Muscle layer of colon (tissue), 2 donors: ENCODE data around the gene FGD1.
"Not testable (repeated sequence)": the region's sequence is repeated elsewhere in the genome, so short reads cannot be mapped to it uniquely, and the experiment has no call there.

Experiments used
- H3K27ac ChIP-seq: one replicate; pipeline ENCODE4 v1.7.0; 2013; ENCODE audit warnings: low read depth, mild to moderate bottlenecking, low read length, moderate library complexity
- H3K27me3 ChIP-seq, 2 donors: one replicate each; pipeline ENCODE4 v1.7.0; 2013; ENCODE audit warnings: low read length in 2 of 2, mild to moderate bottlenecking in 2 of 2; ENCODE audit not compliant: insufficient read depth in 2 of 2, control insufficient read depth in 1 of 2
- H3K36me3 ChIP-seq: one replicate; pipeline ENCODE4 v1.7.0; 2013; ENCODE audit warnings: mild to moderate bottlenecking, low read length; ENCODE audit not compliant: insufficient read depth
- H3K4me1 ChIP-seq: one replicate; pipeline ENCODE4 v1.7.0; 2013; ENCODE audit warnings: mild to moderate bottlenecking, low read length; ENCODE audit not compliant: insufficient read depth
- H3K4me3 ChIP-seq, 2 donors: one replicate each; pipeline ENCODE4 v1.7.0; 2013; ENCODE audit warnings: low read length in 2 of 2, low read depth in 1 of 2, mild to moderate bottlenecking in 1 of 2, moderate library complexity in 1 of 2
- H3K9ac ChIP-seq: one replicate; pipeline ENCODE4 v1.7.0; 2013; ENCODE audit warnings: low read length
- H3K9me3 ChIP-seq: one replicate; pipeline ENCODE4 v1.7.0; 2013; ENCODE audit warnings: mild to moderate bottlenecking, low read length
- donor health status: abdominal sarcoma.
- donor health status: Adenocarcinoma of cecum.

The FGD1 gene

GRCh38 chrX:54494166-54494988, 1.7 kb downstream of the FGD1 start:
- H3K4me1 ChIP-seq = peaks cover 7% of the 10 kb centered on the region
- H3K27ac ChIP-seq = peak overlapping the region; percentile 63
- peaks cover 4% of the 10 kb centered on the region for H3K9me3 ChIP-seq
- peaks cover 3 to 5% of the 10 kb centered on the region in 2 donors for H3K27me3 ChIP-seq
- no peaks in the 10 kb centered on the region for H3K36me3 ChIP-seq
- H3K9ac ChIP-seq = no peak overlapping the region
- peak overlapping the region; percentile 48 to 54 for H3K4me3 ChIP-seq

GRCh38 chrX:54492340-54492739, 3.7 kb downstream of the FGD1 start:
- Histone ChIP-seq H3K36me3 (no peaks in the 10 kb centered on the region), H3K9me3 (peaks cover 4% of the 10 kb centered on the region), H3K4me3 (no peak overlapping the region), H3K9ac (no peak overlapping the region), H3K4me1 (peaks cover 7% of the 10 kb centered on the region), H3K27me3 (peaks cover 0 to 5% of the 10 kb centered on the region in 2 donors), H3K27ac (no peak overlapping the region)

GRCh38 chrX:54489819-54490218, 6.2 kb downstream of the FGD1 start:
- not testable (repeated sequence) for H3K27me3 ChIP-seq, H3K27ac ChIP-seq, H3K36me3 ChIP-seq, H3K4me3 ChIP-seq, H3K4me1 ChIP-seq, H3K9ac ChIP-seq, H3K9me3 ChIP-seq

GRCh38 chrX:54484666-54485065, 11.4 kb downstream of the FGD1 start:
- H3K4me3 ChIP-seq = no peak overlapping the region

GRCh38 chrX:54483946-54484345, 12.1 kb downstream of the FGD1 start:
- Histone ChIP-seq H3K9me3 (no peaks in the 10 kb centered on the region), H3K27me3 (no peaks in the 10 kb centered on the region), H3K4me3 (no peak overlapping the region), H3K36me3 (no peaks in the 10 kb centered on the region), H3K27ac (peak overlapping the region; percentile 47), H3K9ac (no peak overlapping the region), H3K4me1 (peaks cover 17% of the 10 kb centered on the region)

More at GRCh38 chrX:54484666-54485065, 11.4 kb downstream of the FGD1 start:
- no peaks in the 10 kb centered on the region for H3K9me3 ChIP-seq
- no peak overlapping the region for H3K9ac ChIP-seq
- H3K4me1 ChIP-seq = peaks cover 13% of the 10 kb centered on the region
- no peaks in the 10 kb centered on the region for H3K36me3 ChIP-seq
- no peaks in the 10 kb centered on the region for H3K27me3 ChIP-seq
- H3K27ac ChIP-seq = no peak overlapping the region

- Histone ChIP-seq H3K9ac (no peak overlapping the region), H3K27me3 (no peaks in the 10 kb centered on the region), H3K4me1 (peaks cover 17% of the 10 kb centered on the region), H3K4me3 (peak overlapping the region in 1 of 2 donors; percentile 9), H3K27ac (peak overlapping the region; percentile 47), H3K36me3 (no peaks in the 10 kb centered on the region), H3K9me3 (no peaks in the 10 kb centered on the region)
These were observed 13.0 kb downstream of the FGD1 start for GRCh38 chrX:54482839-54483593.

- peaks cover 17% of the 10 kb centered on the region for H3K4me1 ChIP-seq
- H3K36me3 ChIP-seq = no peaks in the 10 kb centered on the region
- H3K27ac ChIP-seq = no peak overlapping the region
- no peak overlapping the region for H3K4me3 ChIP-seq
- no peaks in the 10 kb centered on the region for H3K27me3 ChIP-seq
- H3K9me3 ChIP-seq = no peaks in the 10 kb centered on the region
- no peak overlapping the region for H3K9ac ChIP-seq
These were observed 16.6 kb downstream of the FGD1 start for GRCh38 chrX:54479136-54480111.

GRCh38 chrX:54473993-54474859, 21.8 kb downstream of the FGD1 start:
- Histone ChIP-seq H3K27me3 (peaks cover 0 to 5% of the 10 kb centered on the region in 2 donors), H3K36me3 (peaks cover 6% of the 10 kb centered on the region), H3K9ac (no peak overlapping the region), H3K27ac (no peak overlapping the region), H3K4me1 (peaks cover 3% of the 10 kb centered on the region), H3K9me3 (no peaks in the 10 kb centered on the region), H3K4me3 (no peak overlapping the region)

- H3K36me3 ChIP-seq = peaks cover 16% of the 10 kb centered on the region
- H3K9me3 ChIP-seq = no peaks in the 10 kb centered on the region
- peaks cover 0 to 9% of the 10 kb centered on the region in 2 donors for H3K27me3 ChIP-seq
- H3K4me1 ChIP-seq = no peaks in the 10 kb centered on the region
- H3K9ac ChIP-seq = no peak overlapping the region
- no peak overlapping the region for H3K27ac ChIP-seq
- H3K4me3 ChIP-seq = no peak overlapping the region
These were observed 25.8 kb downstream of the FGD1 start for GRCh38 chrX:54470054-54470760.

GRCh38 chrX:54452920-54453319, 43.1 kb downstream of the FGD1 start:
- Histone ChIP-seq H3K9me3 (no peaks in the 10 kb centered on the region), H3K27ac (no peak overlapping the region), H3K9ac (no peak overlapping the region), H3K36me3 (peaks cover 8% of the 10 kb centered on the region), H3K4me3 (no peak overlapping the region), H3K27me3 (peaks cover 0 to 5% of the 10 kb centered on the region in 2 donors), H3K4me1 (no peaks in the 10 kb centered on the region)
